NCI-H2196 (cell line): ENCODE measurements around the gene HLCS.

ENCODE experiments used
- DNase-seq: peaks from one replicate; lab custom pipeline; 2025; ENCODE audit not compliant: unreplicated experiment; lab: John Stamatoyannopoulos, UW

HLCS gene

GRCh38 chr21:36915696-36916245 is 50.7 kb downstream of the HLCS start:
- DNase-seq: no peak

GRCh38 chr21:36915014-36915695 is 51.3 kb downstream of the HLCS start:
- DNase-seq: no peak

GRCh38 chr21:36914244-36915013 is 52.0 kb downstream of the HLCS start:
- DNase-seq: no peak

- no peak for DNase-seq
Measured at GRCh38 chr21:36913247-36914169, 53.0 kb downstream of the HLCS start.

GRCh38 chr21:36910581-36911307 is 55.7 kb downstream of the HLCS start:
- DNase-seq: peak; percentile 60

GRCh38 chr21:36909901-36910561 is 56.4 kb downstream of the HLCS start:
- peak; percentile 8 for DNase-seq

- DNase-seq: no peak
Measured at GRCh38 chr21:36909423-36909822, 57.0 kb downstream of the HLCS start.

GRCh38 chr21:36908260-36908908 is 58.1 kb downstream of the HLCS start:
- DNase-seq: no peak

- DNase-seq: no peak
Measured at GRCh38 chr21:36904093-36904666, 62.3 kb downstream of the HLCS start.

GRCh38 chr21:36902793-36903192 is 63.7 kb downstream of the HLCS start:
- DNase-seq: no peak

- no peak for DNase-seq
Measured at GRCh38 chr21:36902331-36902730, 64.1 kb downstream of the HLCS start.

GRCh38 chr21:36901575-36901974 is 64.9 kb downstream of the HLCS start:
- no peak for DNase-seq

- DNase-seq: no peak
Measured at GRCh38 chr21:36893581-36893980, 72.9 kb downstream of the HLCS start.

- DNase-seq: no peak
Measured at GRCh38 chr21:36892201-36892600, 74.3 kb downstream of the HLCS start.

GRCh38 chr21:36891692-36892091 is 74.8 kb downstream of the HLCS start:
- no peak for DNase-seq

GRCh38 chr21:36891121-36891520 is 75.3 kb downstream of the HLCS start:
- no peak for DNase-seq

- no peak for DNase-seq
Measured at GRCh38 chr21:36890086-36890485, 76.4 kb downstream of the HLCS start.

GRCh38 chr21:36889401-36889800 is 77.1 kb downstream of the HLCS start:
- no peak for DNase-seq

- DNase-seq: no peak
Measured at GRCh38 chr21:36888466-36888865, 78.0 kb downstream of the HLCS start.
